ENCODE measurements around the gene MPI.
"Not testable (repeated sequence)": the region's sequence is repeated elsewhere in the genome, so short reads cannot be mapped to it uniquely, and the experiment has no call there.

Gene MPI

DNA sequence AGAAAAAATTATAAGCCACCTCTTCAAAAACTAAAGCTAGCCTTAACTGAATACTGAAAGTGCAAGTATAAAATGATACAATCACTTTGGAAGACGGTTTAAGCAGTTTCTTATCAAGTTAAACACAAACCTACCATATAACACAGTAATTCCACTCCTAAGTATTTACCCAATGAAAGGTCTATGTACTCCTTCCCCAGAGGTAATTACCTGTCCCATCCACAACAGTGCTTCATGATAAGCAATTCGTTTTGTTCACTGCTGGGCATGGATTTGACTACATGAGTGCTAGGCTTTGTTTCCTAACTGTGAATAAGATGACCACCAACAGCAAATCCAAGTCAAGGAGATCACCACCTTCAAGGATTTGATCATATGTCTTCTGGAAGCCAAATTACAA, 43.7 kb downstream of the MPI start:
- DNase-seq (ENCODE audit: low read depth in 2 of 2), result no peak

DNA sequence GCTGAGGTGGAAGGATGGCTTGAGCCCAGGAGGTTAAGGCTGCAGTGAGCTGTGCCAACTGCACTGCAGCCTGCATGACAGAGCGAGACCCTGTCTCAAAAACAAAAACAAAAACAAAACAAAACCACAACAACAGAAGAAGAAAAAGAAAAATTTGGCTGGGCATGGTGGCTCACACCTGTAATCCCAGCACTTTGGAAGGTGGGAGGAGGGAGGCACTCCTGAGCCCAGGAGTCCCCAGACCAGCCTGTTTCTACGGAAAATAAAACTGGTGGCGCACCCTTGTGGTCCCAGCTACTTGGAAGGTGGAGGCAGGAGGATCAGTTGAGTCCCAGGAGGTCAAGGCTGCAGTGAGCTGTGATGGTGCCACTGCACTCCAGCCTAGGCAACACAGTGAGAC, 45.4 kb downstream of the MPI start:
- not testable (repeated sequence) for DNase-seq (ENCODE audit: low read depth in 2 of 2)

GRCh38 chr15:74937272-74937589, 47.4 kb downstream of the MPI start:
- no peak for DNase-seq (ENCODE audit: low read depth in 2 of 2)

GRCh38 chr15:74937590-74938371, 47.9 kb downstream of the MPI start, which contains the start of gene COX5A:
Gene COX5A, minus strand, starts transcription at chr15:74938073. Its CDS starts 59 bp downstream, at chr15:74938014.
- DNase-seq (ENCODE audit: low read depth in 2 of 2), result peak; percentile 85 to 87

DNA sequence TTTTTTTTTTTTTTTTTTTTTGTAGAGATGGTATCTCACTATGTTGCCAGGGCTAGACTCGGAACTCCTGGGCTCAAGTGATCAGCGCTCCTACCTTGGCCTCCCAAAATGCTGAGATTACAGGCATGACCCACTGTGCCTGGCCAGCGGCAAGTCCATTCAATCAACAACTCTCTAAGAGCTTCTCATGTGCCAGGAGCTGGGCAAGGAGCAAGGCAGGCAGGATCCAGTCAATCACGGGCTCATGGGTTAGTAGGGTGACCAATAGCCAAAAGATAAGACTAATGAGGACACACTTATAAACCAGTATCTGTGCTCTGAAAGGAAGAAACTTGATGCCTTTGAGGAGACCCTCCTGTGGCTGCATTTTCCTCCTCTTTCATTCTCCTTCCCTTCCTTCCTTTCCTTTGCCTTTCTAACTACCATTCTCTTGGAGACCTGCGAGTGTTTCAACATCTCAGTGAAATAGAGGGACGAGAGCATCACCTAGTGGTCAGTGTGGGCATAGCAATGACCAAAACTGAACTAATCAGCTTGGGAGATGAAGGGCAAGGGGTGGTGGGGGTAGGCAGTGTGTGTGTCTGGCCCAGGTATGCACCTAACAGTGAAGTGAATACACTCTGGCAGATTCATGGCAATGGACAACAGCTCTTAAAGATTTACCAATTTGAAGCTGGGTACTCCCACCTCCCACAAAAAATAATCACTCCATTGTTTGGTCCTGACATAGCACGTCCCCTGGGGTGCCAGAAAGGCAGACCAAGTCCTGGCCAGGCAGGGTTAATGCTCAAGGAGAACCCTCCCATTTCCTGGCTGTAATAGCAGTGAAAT, 60.5 kb downstream of the MPI start:
- peak; percentile 49 to 70 for DNase-seq (ENCODE audit: low read depth in 2 of 2)

DNA sequence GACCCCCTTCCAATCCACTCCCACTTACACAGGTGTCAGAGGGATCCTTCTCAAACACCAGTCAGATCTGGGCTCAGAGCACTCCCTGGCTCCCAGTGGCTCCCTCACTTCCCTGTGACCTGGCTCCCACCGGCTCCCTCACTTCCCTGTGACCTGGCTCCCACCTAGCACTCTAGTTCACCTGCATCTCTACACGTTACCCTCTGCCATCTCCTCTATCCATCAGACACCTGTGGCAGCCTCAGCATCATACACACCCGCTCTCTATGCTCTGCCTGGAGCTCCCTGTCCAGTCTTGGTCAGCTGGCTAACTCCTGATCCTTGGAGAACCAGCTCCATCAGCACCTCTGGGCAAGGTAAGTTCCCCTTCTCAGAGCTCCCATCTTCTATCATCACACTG, 61.2 kb downstream of the MPI start:
- no peak for DNase-seq (ENCODE audit: low read depth in 2 of 2)

Measured in stimulated activated CD8-positive, alpha-beta memory T cell treated with anti-CD3 and anti-CD28 coated beads, Interleukin-2, amount 100 ng/mL, for 48 hours (primary cell).